ENCODE measurements around the gene COPB2.

DNA sequence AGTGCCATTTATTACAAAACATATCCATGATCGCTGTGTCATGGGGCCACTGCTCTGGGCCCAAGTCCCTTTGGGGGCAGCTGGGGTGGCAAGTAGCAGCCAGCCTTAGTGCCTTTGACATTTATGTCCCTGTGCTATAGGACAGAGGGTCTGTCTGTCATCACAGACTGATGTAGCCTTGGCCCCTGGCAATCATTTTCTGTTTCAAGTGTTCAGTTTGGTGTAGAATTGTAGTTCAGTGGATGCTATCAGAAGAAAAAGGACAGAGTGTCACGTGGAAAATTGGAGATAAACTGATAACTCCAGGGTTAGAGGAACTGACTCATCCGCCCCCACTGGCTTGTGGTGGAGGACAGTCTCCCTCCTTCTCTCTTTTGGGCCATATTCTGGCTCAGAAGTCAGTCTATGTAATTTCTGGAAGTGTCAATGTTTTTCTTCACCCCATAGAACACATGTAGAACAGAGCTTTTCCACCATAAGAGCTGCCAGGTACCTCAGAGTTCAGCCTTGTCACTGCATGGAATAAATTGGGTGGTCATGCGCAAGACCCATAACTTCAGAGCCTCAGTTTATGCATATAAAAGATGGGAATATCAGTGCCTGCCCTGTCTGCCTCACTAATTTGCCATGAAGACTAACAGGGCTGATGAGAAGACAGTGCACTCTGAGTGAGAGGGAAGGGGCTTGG lies 50.1 kb downstream of the COPB2 start:
- TF ChIP-seq EZH2 (IDR thresholded peaks at IDR 0.05; ENCODE audit: borderline replicate concordance, low read depth, low read length, poor library complexity, severe bottlenecking): no peak
- TF ChIP-seq, protein P1, sequence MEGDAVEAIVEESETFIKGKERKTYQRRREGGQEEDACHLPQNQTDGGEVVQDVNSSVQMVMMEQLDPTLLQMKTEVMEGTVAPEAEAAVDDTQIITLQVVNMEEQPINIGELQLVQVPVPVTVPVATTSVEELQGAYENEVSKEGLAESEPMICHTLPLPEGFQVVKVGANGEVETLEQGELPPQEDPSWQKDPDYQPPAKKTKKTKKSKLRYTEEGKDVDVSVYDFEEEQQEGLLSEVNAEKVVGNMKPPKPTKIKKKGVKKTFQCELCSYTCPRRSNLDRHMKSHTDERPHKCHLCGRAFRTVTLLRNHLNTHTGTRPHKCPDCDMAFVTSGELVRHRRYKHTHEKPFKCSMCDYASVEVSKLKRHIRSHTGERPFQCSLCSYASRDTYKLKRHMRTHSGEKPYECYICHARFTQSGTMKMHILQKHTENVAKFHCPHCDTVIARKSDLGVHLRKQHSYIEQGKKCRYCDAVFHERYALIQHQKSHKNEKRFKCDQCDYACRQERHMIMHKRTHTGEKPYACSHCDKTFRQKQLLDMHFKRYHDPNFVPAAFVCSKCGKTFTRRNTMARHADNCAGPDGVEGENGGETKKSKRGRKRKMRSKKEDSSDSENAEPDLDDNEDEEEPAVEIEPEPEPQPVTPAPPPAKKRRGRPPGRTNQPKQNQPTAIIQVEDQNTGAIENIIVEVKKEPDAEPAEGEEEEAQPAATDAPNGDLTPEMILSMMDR (conservative IDR thresholded peaks at IDR 0.05; ENCODE audit: low read depth, low read length): no peak

Measured in A673 (cell line).